ENCODE measurements around the gene NADSYN1.

Gene NADSYN1

GRCh38 chr11:71452199-71453036, 585 bp upstream of the NADSYN1 start:
- H3K36me3 ChIP-seq: peaks cover 28% of the 10 kb centered on the region
- no peak for TF ChIP-seq CTCF (IDR thresholded peaks at IDR 0.05)
- peak overlapping the region; percentile 93 to 98 for H3K4me3 ChIP-seq (ENCODE audit: low read depth in 1 of 2, low read length in 1 of 2)
- no peaks in the 10 kb centered on the region for H3K9me3 ChIP-seq
- no peaks in the 10 kb centered on the region for H3K27me3 ChIP-seq
- H3K4me1 ChIP-seq (ENCODE audit: control insufficient read depth in 1 of 2, insufficient read depth in 1 of 2, low read depth in 1 of 2, low read length in 1 of 2): peaks cover 60 to 63% of the 10 kb centered on the region in 2 experiments
- H3K27ac ChIP-seq: peak overlapping the region; percentile 93

DNA sequence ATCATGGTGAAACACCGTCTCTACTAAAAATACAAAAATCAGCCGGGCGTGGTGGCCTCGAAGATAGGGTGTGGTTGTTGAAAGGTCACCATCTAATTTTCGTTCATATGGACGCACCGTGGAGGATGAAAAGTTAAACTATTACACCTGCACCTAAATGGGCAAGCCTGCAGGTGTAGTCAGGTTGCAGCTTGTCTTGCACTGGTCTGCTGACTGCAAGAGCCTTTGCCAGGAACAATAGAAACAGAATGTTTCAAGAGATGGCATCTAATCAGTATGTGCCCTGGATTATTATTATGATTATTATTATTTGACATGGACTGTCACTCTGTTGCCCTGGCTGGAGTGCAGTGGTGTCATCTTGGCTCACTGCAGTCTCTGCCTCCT, 908 bp downstream of the NADSYN1 start:
- peak overlapping the region; percentile 93 to 98 for H3K4me3 ChIP-seq (ENCODE audit: low read depth in 1 of 2, low read length in 1 of 2)
- no peaks in the 10 kb centered on the region for H3K9me3 ChIP-seq
- no peaks in the 10 kb centered on the region for H3K27me3 ChIP-seq
- peak overlapping the region; percentile 93 for H3K27ac ChIP-seq
- peaks cover 43% of the 10 kb centered on the region for H3K36me3 ChIP-seq
- H3K4me1 ChIP-seq (ENCODE audit: control insufficient read depth in 1 of 2, insufficient read depth in 1 of 2, low read depth in 1 of 2, low read length in 1 of 2): peaks cover 50 to 54% of the 10 kb centered on the region in 2 experiments
- TF ChIP-seq CTCF (IDR thresholded peaks at IDR 0.05): no peak

DNA sequence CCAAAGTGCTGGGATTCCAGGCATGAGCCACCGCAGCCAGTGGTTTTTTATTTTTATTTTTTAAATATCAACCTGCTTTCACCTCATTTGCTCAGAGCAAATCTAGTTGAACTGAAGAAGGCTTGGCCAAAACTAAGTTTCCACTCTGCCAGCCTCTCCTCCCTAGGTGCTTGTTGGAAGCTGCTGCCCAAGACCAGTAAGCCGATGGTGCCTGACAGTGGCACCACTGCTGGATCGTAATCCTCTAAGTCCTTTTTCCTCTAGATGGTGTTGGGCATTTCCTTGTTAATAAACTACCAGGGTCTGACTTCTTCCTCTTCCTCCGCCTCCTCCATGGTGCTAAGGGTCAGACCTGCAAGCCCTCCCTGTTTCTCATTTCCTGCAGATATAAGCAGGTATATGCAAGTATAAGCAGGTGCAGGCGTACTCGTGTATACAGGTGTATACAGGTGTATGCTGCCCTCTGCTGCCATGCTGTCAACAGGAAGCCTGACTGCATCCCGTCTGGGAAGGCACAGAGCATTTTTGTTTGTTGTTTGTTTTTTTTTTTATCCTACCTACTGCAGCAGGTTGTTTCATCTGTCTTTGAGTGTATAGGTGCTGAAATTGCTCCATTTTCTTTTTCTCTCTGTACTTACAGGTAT, 1.6 kb downstream of the NADSYN1 start:
- Histone ChIP-seq H3K9me3 (no peaks in the 10 kb centered on the region), H3K36me3 (peaks cover 50% of the 10 kb centered on the region), H3K27ac (peak overlapping the region; percentile 93), H3K27me3 (no peaks in the 10 kb centered on the region), H3K4me3 (ENCODE audit: low read depth in 1 of 2, low read length in 1 of 2) (peak overlapping the region; percentile 93 to 98), H3K4me1 (ENCODE audit: control insufficient read depth in 1 of 2, insufficient read depth in 1 of 2, low read depth in 1 of 2, low read length in 1 of 2) (peaks cover 43 to 47% of the 10 kb centered on the region in 2 experiments)
- no peak for TF ChIP-seq CTCF (IDR thresholded peaks at IDR 0.05)

DNA sequence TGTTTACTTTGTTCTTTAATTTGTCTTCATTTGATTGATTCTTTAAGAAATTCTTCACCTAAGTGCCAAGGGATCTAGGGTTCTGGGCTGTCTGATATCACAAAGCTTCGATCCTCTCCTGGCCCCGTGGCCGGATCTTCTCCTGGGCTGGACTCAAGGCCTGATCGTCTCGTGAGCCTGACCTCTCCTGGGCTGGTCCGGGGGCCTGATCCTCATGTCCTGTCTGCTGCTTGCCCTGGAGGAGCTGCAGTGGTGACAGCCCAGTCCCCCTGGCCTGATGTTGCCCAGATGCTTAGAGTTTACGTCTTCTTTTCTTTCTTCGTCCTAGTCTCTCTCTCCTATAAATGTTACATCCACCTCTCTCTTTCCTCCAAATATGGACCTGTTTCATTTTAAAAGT, 3.3 kb downstream of the NADSYN1 start:
- Histone ChIP-seq H3K4me3 (ENCODE audit: low read depth in 1 of 2, low read length in 1 of 2) (no peak overlapping the region), H3K9me3 (no peaks in the 10 kb centered on the region), H3K27me3 (no peaks in the 10 kb centered on the region), H3K36me3 (peaks cover 67% of the 10 kb centered on the region), H3K27ac (no peak overlapping the region), H3K4me1 (ENCODE audit: control insufficient read depth in 1 of 2, insufficient read depth in 1 of 2, low read depth in 1 of 2, low read length in 1 of 2) (peaks cover 29 to 32% of the 10 kb centered on the region in 2 experiments)
- no peak for TF ChIP-seq CTCF (IDR thresholded peaks at IDR 0.05)

- Histone ChIP-seq H3K4me1 (ENCODE audit: control insufficient read depth in 1 of 2, insufficient read depth in 1 of 2, low read depth in 1 of 2, low read length in 1 of 2) (peaks cover 24 to 27% of the 10 kb centered on the region in 2 experiments), H3K27me3 (no peaks in the 10 kb centered on the region), H3K9me3 (no peaks in the 10 kb centered on the region), H3K36me3 (peaks cover 73% of the 10 kb centered on the region), H3K27ac (no peak overlapping the region), H3K4me3 (ENCODE audit: low read depth in 1 of 2, low read length in 1 of 2) (no peak overlapping the region)
- no peak for TF ChIP-seq CTCF (IDR thresholded peaks at IDR 0.05)
Measured at GRCh38 chr11:71456831-71457230, 3.8 kb downstream of the NADSYN1 start.
